HCT116 (cell line): ENCODE data around the gene GALNT17. TPM values are rescaled to one million over a fixed set of nuclear protein-coding genes. Genes with fewer than 3 reads are reported as not detected.
"Not testable (repeated sequence)": the region's sequence is repeated elsewhere in the genome, so short reads cannot be mapped to it uniquely, and the experiment has no call there.

Experiments
- ATAC-seq: fragments of 200-7000 bp; cut with Tn5 transposase; 2 replicates; pipeline ENCODE4 v1.9.1; 2020; ENCODE audit warnings: mild to moderate bottlenecking, moderate library complexity
- BruUV-seq: library from RNA; stranded (reverse); fragments of 400-500 nt; replicated peaks from 2 replicates; lab custom pipeline; 2021; lab: Mats Ljungman, UMichigan
- CTCF ChIA-PET: fragments of 300-600 bp; sonication (Branson Sonifier 250); formaldehyde crosslinking; loops from one replicate; lab custom pipeline; 2021; ENCODE audit warnings: antibody characterized with exemption; lab: Charles Lee
- POLR2A ChIA-PET: fragments of 300-600, 350-600 bp; sonication (Branson Sonifier 250); formaldehyde crosslinking; loops from one replicate; lab custom pipeline; 2021; ENCODE audit warnings: antibody characterized with exemption; lab: Charles Lee
- RAD21 ChIA-PET, 2 experiments: fragments of 300-600 bp; sonication (Branson Sonifier 250); formaldehyde crosslinking; loops; one replicate each; lab custom pipeline; 2023; ENCODE audit warnings: low total read pairs in 2 of 2; ENCODE audit not compliant: uncharacterized antibody in 2 of 2, unreplicated experiment in 2 of 2, low non-redundant PET in 1 of 2; lab: Charles Lee
- DNase-seq: peaks from one replicate; pipeline ENCODE4 v3.0.0-alpha.2; 2010; ENCODE audit warnings: low read depth, low spot score
- H2AFZ ChIP-seq: fragments of 200-600 bp; shearing (Covaris generic), sonication (generic); 2 replicates; pipeline ENCODE4 v1.6.1; 2017; ENCODE audit warnings: low read depth, mixed run types, mixed read lengths, antibody characterized with exemption, low read length; ENCODE audit not compliant: poor library complexity, severe bottlenecking
- H3K27ac ChIP-seq: 2 replicates; pipeline ENCODE4 v1.5.1; 2012; ENCODE audit warnings: low read depth, low read length
- H3K27me3 ChIP-seq: fragments of 200-600 bp; sonication (generic); 2 replicates; pipeline ENCODE4 v1.6.1; 2016; ENCODE audit warnings: mixed run types, low read length, mixed read lengths; ENCODE audit not compliant: insufficient read depth
- H3K36me3 ChIP-seq, 2 experiments: fragments of 200-500 bp in 1 of 2; fragments of 200-600 bp in 1 of 2; sonication (Bioruptor generic) in 1 of 2; sonication (generic) in 1 of 2; 2 replicates each; pipeline versions ENCODE4 v1.5.1 to v1.6.1; 2014 to 2016; ENCODE audit warnings: low read length in 2 of 2, inconsistent platforms in 1 of 2, mixed read lengths in 1 of 2, mixed run types in 1 of 2; ENCODE audit not compliant: insufficient read depth in 2 of 2, control insufficient read depth in 1 of 2
- H3K4me1 ChIP-seq, 2 experiments: fragments of 200-600 bp in 1 of 2; sonication (generic) in 1 of 2; 2 replicates each; pipeline versions ENCODE4 v1.5.1 to v1.6.1; 2012 to 2017; ENCODE audit warnings: low read length in 2 of 2, inconsistent platforms in 1 of 2, mild to moderate bottlenecking in 1 of 2, mixed read lengths in 1 of 2, mixed run types in 1 of 2, moderate library complexity in 1 of 2; ENCODE audit not compliant: insufficient read depth in 2 of 2, control insufficient read depth in 1 of 2
- H3K4me2 ChIP-seq: fragments of 200-600 bp; sonication (generic); 2 replicates; pipeline ENCODE4 v1.6.1; 2017; ENCODE audit warnings: mixed run types, low read length, mixed read lengths
- H3K4me3 ChIP-seq, 2 experiments: fragments of 200-600 bp in 1 of 2; sonication (generic) in 1 of 2; replicated peaks in 1 of 2; 2 replicates each; pipeline ENCODE4 v1.5.1; 2011 to 2016; ENCODE audit warnings: low read length in 2 of 2, control low read depth in 1 of 2, low read depth in 1 of 2, mild to moderate bottlenecking in 1 of 2, mixed read lengths in 1 of 2, mixed run types in 1 of 2
- H3K79me2 ChIP-seq: fragments of 200-600 bp; sonication (generic); 2 replicates; pipeline ENCODE4 v1.6.1; 2017; ENCODE audit warnings: mild to moderate bottlenecking, mixed run types, low read length, moderate library complexity, mixed read lengths; ENCODE audit not compliant: insufficient read depth
- H3K9ac ChIP-seq: fragments of 200-600 bp; sonication (generic); 2 replicates; pipeline ENCODE4 v1.6.1; 2016; ENCODE audit warnings: low read length, mixed read lengths
- H3K9me2 ChIP-seq: fragments of 200-600 bp; sonication (generic), shearing (Covaris generic); 2 replicates; pipeline ENCODE4 v1.6.1; 2017; ENCODE audit warnings: mixed run types, mild to moderate bottlenecking, moderate library complexity; ENCODE audit not compliant: insufficient read depth
- H3K9me3 ChIP-seq, 2 experiments: fragments of 200-500 bp in 1 of 2; fragments of 200-600 bp in 1 of 2; sonication (Bioruptor generic) in 1 of 2; sonication (generic) in 1 of 2; 2 replicates each; pipeline ENCODE4 v1.6.1; 2014 to 2017; ENCODE audit warnings: low read length in 2 of 2, mixed read lengths in 2 of 2, inconsistent platforms in 1 of 2, low read depth in 1 of 2, mild to moderate bottlenecking in 1 of 2, mixed run types in 1 of 2, moderate library complexity in 1 of 2; ENCODE audit not compliant: control insufficient read depth in 1 of 2, insufficient read depth in 1 of 2
- H4K20me1 ChIP-seq: fragments of 200-600 bp; sonication (generic), shearing (Covaris generic); 2 replicates; pipeline ENCODE4 v1.6.1; 2017; ENCODE audit warnings: mixed run types, mild to moderate bottlenecking, moderate library complexity; ENCODE audit not compliant: insufficient read depth
- ELF1 ChIP-seq: IDR thresholded peaks from 2 replicates; pipeline ENCODE4 v1.6.1; 2012; ENCODE audit warnings: low read depth, borderline replicate concordance
- JUND ChIP-seq: IDR thresholded peaks from 2 replicates; pipeline ENCODE4 v1.6.1; 2012
- SRF ChIP-seq: IDR thresholded peaks from 2 replicates; pipeline ENCODE4 v1.6.1; 2012; ENCODE audit warnings: low read depth
- ZBTB33 ChIP-seq: IDR thresholded peaks from 2 replicates; pipeline ENCODE4 v1.6.1; 2011; ENCODE audit warnings: mild to moderate bottlenecking, low read length, moderate library complexity; ENCODE audit not compliant: insufficient replicate concordance; ENCODE audit errors: extremely low read depth
- intact Hi-C: fragments of 100-400 bp; cut with micrococcal nuclease; formaldehyde crosslinking; loops from 2 replicates; pipeline ENCODE4 v1.10.0; 2022
- total RNA-seq: library from RNA; stranded (reverse); gene quantifications from one replicate; pipeline ENCODE4 v1.2.1, GENCODE V29; 2021; ENCODE audit not compliant: unreplicated experiment

GALNT17 gene
- total RNA-seq, 1 experiment from 2014 or later = not detected

GRCh38 chr7:71630516-71630915, 498.6 kb downstream of the GALNT17 start:
- H2AFZ ChIP-seq = no peak overlapping the region
- POLR2A ChIA-PET = no interaction called here
- no peaks in the 10 kb centered on the region for H3K79me2 ChIP-seq
- no peaks in the 10 kb centered on the region for H3K9me2 ChIP-seq
- RAD21 ChIA-PET = no interaction called here
- no peak overlapping the region for H3K4me2 ChIP-seq
- CTCF ChIA-PET = no interaction called here
- H4K20me1 ChIP-seq = no peaks in the 10 kb centered on the region
- no peak overlapping the region for H3K9ac ChIP-seq
- no peak for TF ChIP-seq SRF
- intact Hi-C loops = no loop called here
- no peaks in the 10 kb centered on the region for H3K36me3 ChIP-seq
- BruUV-seq = no TSS peak
- H3K27me3 ChIP-seq = no peaks in the 10 kb centered on the region
- peaks cover 5 to 16% of the 10 kb centered on the region in 2 experiments; a peak in 2 of 4 replicates for H3K9me3 ChIP-seq
- no peaks in the 10 kb centered on the region for H3K4me1 ChIP-seq
- ATAC-seq (no peak), DNase-seq (no peak)
- no peak overlapping the region for H3K4me3 ChIP-seq
- no peak overlapping the region for H3K27ac ChIP-seq

DNA sequence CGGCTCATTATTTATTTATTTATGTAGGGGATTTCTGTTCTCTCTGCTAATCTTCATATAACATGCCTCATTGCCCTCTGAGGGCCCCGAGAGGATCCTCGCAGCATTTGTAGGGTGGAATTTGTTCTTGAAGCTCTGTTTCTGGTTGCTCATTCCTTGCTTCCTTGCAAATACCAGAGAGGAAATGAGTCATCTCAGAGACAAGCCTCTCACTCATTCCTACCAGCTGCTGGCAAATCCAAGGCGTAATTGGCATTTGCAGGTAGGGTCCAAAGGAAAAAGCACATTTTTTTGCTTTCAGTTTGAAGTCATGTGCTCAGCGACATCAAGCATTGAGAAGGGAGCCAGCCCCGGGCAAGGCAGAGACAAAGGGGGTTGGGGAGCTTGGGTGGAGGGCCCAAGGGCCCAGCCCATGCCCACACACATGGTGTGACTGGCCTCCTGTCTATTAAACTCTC, 501.6 kb downstream of the GALNT17 start:
- RAD21 ChIA-PET = no interaction called here
- ATAC-seq (no peak), DNase-seq (no peak)
- Histone ChIP-seq H3K27ac (no peak overlapping the region), H3K36me3 (no peaks in the 10 kb centered on the region), H3K4me1 (no peaks in the 10 kb centered on the region), H2AFZ (no peak overlapping the region), H3K9ac (no peak overlapping the region), H3K4me2 (no peak overlapping the region), H3K9me2 (no peaks in the 10 kb centered on the region), H3K79me2 (no peaks in the 10 kb centered on the region), H3K4me3 (no peak overlapping the region)
- intact Hi-C loops = no loop called here
- CTCF ChIA-PET = no interaction called here
- no TSS peak for BruUV-seq
- POLR2A ChIA-PET = no interaction called here
- TF ChIP-seq ZBTB33 = no peak
- TF ChIP-seq JUND = no peak
- no peak for TF ChIP-seq ELF1
- TF ChIP-seq, all 23 proteins: peak for 0
- no peaks in the 10 kb centered on the region for H3K27me3 ChIP-seq
- H3K9me3 ChIP-seq = peaks cover 5 to 14% of the 10 kb centered on the region in 2 experiments; a peak in 2 of 4 replicates
- no peaks in the 10 kb centered on the region for H4K20me1 ChIP-seq

DNA sequence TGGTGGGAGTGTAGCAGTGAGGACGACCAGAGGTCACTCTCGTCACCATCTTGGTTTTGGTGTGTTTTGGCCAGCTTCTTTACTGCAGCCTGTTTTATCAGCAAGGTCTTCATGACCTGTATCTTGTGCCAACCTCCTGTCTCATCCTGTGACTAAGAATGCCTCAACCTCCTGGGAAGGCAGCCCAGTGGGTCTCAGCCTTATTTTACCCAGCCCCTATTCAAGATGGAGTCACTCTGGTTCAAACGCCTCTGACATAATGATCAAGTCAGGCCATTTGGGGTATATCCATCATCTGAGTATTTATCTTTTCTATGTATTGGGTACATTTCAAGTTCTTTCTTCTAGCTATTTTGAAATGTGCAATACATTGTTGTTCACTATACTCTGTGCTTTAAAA, 503.9 kb downstream of the GALNT17 start:
- peaks cover 5 to 14% of the 10 kb centered on the region in 2 experiments; a peak in 2 of 4 replicates for H3K9me3 ChIP-seq
- CTCF ChIA-PET, BruUV-seq, H3K4me3 ChIP-seq, H3K36me3 ChIP-seq, ATAC-seq, H3K9ac ChIP-seq, H3K79me2 ChIP-seq, intact Hi-C loops, H3K27me3 ChIP-seq, POLR2A ChIA-PET, H3K4me1 ChIP-seq, RAD21 ChIA-PET, H3K27ac ChIP-seq, DNase-seq, H3K4me2 ChIP-seq, H2AFZ ChIP-seq, H4K20me1 ChIP-seq, H3K9me2 ChIP-seq: not testable (repeated sequence)
